B cell (primary cell): ENCODE data around the gene ENTHD1. TPM values are rescaled to one million over a fixed set of nuclear protein-coding genes. Genes with fewer than 3 reads are reported as not detected.
"Not testable (repeated sequence)": the region's sequence is repeated elsewhere in the genome, so short reads cannot be mapped to it uniquely, and the experiment has no call there.

Experiments
- ATAC-seq: fragments of 200-7000 bp; cut with Tn5 transposase; one replicate; pipeline ENCODE4 v1.10.0; 2021; ENCODE audit warnings: low read depth, mild to moderate bottlenecking, moderate number of reproducible peaks, moderate library complexity
- CTCF ChIA-PET: fragments of 350-600 bp; sonication (Branson Sonifier 250); formaldehyde crosslinking; loops from one replicate; lab custom pipeline; 2021; ENCODE audit warnings: antibody characterized with exemption, inconsistent platforms; lab: Charles Lee
- POLR2A ChIA-PET: fragments of 350-600 bp; sonication (Branson Sonifier 250); formaldehyde crosslinking; loops from one replicate; lab custom pipeline; 2021; ENCODE audit warnings: antibody characterized with exemption; lab: Charles Lee
- DNase-seq: peaks from one replicate; pipeline ENCODE4 v3.0.0; 2013
- H2AFZ ChIP-seq: 2 replicates; pipeline ENCODE4 v1.6.1; 2012; ENCODE audit warnings: mild to moderate bottlenecking, low read depth, low read length; ENCODE audit not compliant: insufficient read depth, poor library complexity, severe bottlenecking
- H3K27ac ChIP-seq, 2 donors: 1 replicate in 1 of 2; 2 replicates in 1 of 2; pipeline ENCODE4 v1.5.1; 2012 to 2013; ENCODE audit warnings: low read length in 2 of 2, mild to moderate bottlenecking in 2 of 2, moderate library complexity in 1 of 2
- H3K27me3 ChIP-seq, 4 experiments: fragments of 200-600 bp in 1 of 4; sonication (generic) in 1 of 4; replicated peaks in 1 of 4; 1 replicate in 2 of 4; 2 replicates in 2 of 4; pipeline versions ENCODE4 v1.6.1 to v1.7.0; 2013 to 2016; ENCODE audit warnings: low read length in 3 of 4, mild to moderate bottlenecking in 2 of 4, mixed read lengths in 1 of 4, moderate library complexity in 1 of 4; ENCODE audit not compliant: insufficient read depth in 4 of 4, control insufficient read depth in 3 of 4; ENCODE audit errors: control extremely low read depth in 1 of 4
- H3K36me3 ChIP-seq, 2 experiments: replicated peaks in 1 of 2; 1 replicate in 1 of 2; 2 replicates in 1 of 2; pipeline versions ENCODE4 v1.6.1 to v1.7.1; 2013; ENCODE audit warnings: low read length in 1 of 2; ENCODE audit not compliant: insufficient read depth in 2 of 2, control insufficient read depth in 1 of 2; ENCODE audit errors: control extremely low read depth in 1 of 2, extremely low read depth in 1 of 2
- H3K4me1 ChIP-seq, 2 donors: fragments of 200-600 bp in 1 of 2; sonication (generic) in 1 of 2; 1 replicate in 1 of 2; 2 replicates in 1 of 2; pipeline versions ENCODE4 v1.5.1 to v1.6.1; 2013 to 2017; ENCODE audit warnings: low read length in 2 of 2; ENCODE audit not compliant: control insufficient read depth in 2 of 2, insufficient read depth in 2 of 2
- H3K4me2 ChIP-seq: replicated peaks from 2 replicates; pipeline ENCODE3; 2012; ENCODE audit warnings: mild to moderate bottlenecking, low read depth, low read length; ENCODE audit not compliant: poor library complexity, severe bottlenecking
- H3K4me3 ChIP-seq, 5 experiments: fragments of 200-600 bp in 1 of 5; sonication (generic) in 1 of 5; 1 replicate in 3 of 5; 2 replicates in 2 of 5; pipeline versions ENCODE4 v1.5.1 to v1.7.0; 2011 to 2016; ENCODE audit warnings: low read length in 4 of 5, mild to moderate bottlenecking in 4 of 5, low read depth in 2 of 5, control low read depth in 1 of 5, moderate library complexity in 1 of 5; ENCODE audit not compliant: insufficient read depth in 1 of 5; ENCODE audit errors: control extremely low read depth in 1 of 5, extremely low read depth in 1 of 5
- H3K79me2 ChIP-seq: fragments of 200-600 bp; sonication (generic); one replicate; pipeline ENCODE4 v1.6.0; 2016; ENCODE audit warnings: low read length; ENCODE audit not compliant: control insufficient read depth, insufficient read depth
- H3K9ac ChIP-seq: fragments of 200-600 bp; sonication (generic); 2 replicates; pipeline ENCODE4 v1.6.1; 2017; ENCODE audit warnings: mild to moderate bottlenecking, low read length, moderate library complexity
- H3K9me3 ChIP-seq, 3 donors: one replicate each; pipeline versions ENCODE4 v1.6.1 to v1.7.1; 2013; ENCODE audit warnings: low read length in 2 of 3; ENCODE audit not compliant: control insufficient read depth in 2 of 3, insufficient read depth in 1 of 3; ENCODE audit errors: control extremely low read depth in 1 of 3
- H4K20me1 ChIP-seq: 2 replicates; pipeline ENCODE4 v1.6.0; 2012; ENCODE audit warnings: mild to moderate bottlenecking, low read length; ENCODE audit not compliant: insufficient read depth, control insufficient read depth, poor library complexity, severe bottlenecking
- H3K27ac Mint-ChIP-seq: one replicate; pipeline ENCODE4 v1.8.0; 2021; ENCODE audit warnings: mixed read lengths
- H3K27me3 Mint-ChIP-seq: one replicate; pipeline ENCODE4 v1.8.0; 2021; ENCODE audit warnings: mixed read lengths
- H3K4me1 Mint-ChIP-seq: one replicate; pipeline ENCODE4 v1.8.0; 2021; ENCODE audit warnings: mixed read lengths
- H3K4me3 Mint-ChIP-seq: one replicate; pipeline ENCODE4 v1.8.0; 2021; ENCODE audit warnings: mixed read lengths
- H3K9me3 Mint-ChIP-seq: one replicate; pipeline ENCODE4 v1.8.0; 2022; ENCODE audit warnings: mixed read lengths; ENCODE audit not compliant: insufficient read depth
- CTCF ChIP-seq: fragments of 200-600 bp; IDR thresholded peaks from one replicate; pipeline ENCODE4 v1.8.0; 2022; ENCODE audit warnings: antibody characterized with exemption, mild to moderate bottlenecking
- EZH2 ChIP-seq: IDR thresholded peaks from 2 replicates; pipeline ENCODE4 v1.6.1; 2012; ENCODE audit warnings: borderline replicate concordance, low read depth, mild to moderate bottlenecking, moderate library complexity, low read length; ENCODE audit not compliant: insufficient read depth, poor library complexity, severe bottlenecking
- WGBS: methylation state at CpG from one replicate; pipeline ENCODE4 v1.1.5; 2013; ENCODE audit warnings: missing lambda C conversion rate; ENCODE audit not compliant: insufficient coverage; 5-methylcytosine and 5-hydroxymethylcytosine counted together
- intact Hi-C: fragments of 100-400 bp; cut with micrococcal nuclease; formaldehyde crosslinking; loops from one replicate; pipeline ENCODE4 v1.10.0; 2022
- polyA plus RNA-seq: library from polyadenylated mRNA; depleted of rRNA; stranded (reverse); fragments of >200 nt; gene quantifications from 2 replicates; pipeline ENCODE4 v1.2.3, GENCODE V29; 2012
- total RNA-seq, 2 donors: library from RNA; stranded (reverse); fragments of 120-200 nt in 1 of 2; gene quantifications; 1 replicate in 1 of 2; 2 replicates in 1 of 2; pipeline versions ENCODE4 v1.2.3 to v1.2.4, GENCODE V29; 2013 to 2022

ENTHD1 gene
- total and polyA plus RNA-seq, 2 donors (not counting 1 experiment from before 2014, with no cell fraction given), result not detected

DNA sequence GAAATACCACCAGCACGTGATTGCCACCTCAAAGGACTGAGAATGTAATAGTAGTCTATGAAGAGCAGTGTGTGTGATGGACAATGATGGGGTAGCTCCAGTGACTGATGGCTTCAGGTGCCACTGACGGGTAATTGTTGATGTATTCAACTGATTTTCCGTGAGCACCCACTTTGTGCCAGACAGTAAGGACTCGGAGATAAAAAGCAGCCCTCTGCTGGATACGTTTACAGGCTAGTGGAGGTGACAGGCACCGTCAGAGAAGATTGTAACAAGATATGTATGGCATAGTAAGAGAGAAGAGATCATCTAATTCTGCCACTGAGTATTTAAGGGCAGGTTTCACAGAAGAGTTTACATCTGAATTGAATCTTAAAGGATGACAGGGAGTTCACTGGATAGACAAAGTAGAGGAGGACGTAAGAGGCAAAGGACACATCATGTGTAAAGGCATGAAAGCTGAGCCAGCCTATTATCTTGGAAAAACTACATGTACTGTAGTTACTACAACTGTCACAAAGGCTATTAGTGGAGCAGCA is 1.1 kb upstream of the ENTHD1 start:
- no peaks in the 10 kb centered on the region for H4K20me1 ChIP-seq
- peaks cover 0 to 4% (median 0%) of the 10 kb centered on the region in 3 donors for H3K9me3 ChIP-seq
- DNase-seq (no peak), ATAC-seq (no peak)
- no peak for TF ChIP-seq EZH2
- no peak for TF ChIP-seq CTCF
- H2AFZ ChIP-seq, result no peak overlapping the region
- H3K4me3 Mint-ChIP-seq, result no peak overlapping the region
- H3K4me1 Mint-ChIP-seq, result peaks cover 18% of the 10 kb centered on the region
- no peaks in the 10 kb centered on the region for H3K9me3 Mint-ChIP-seq
- peaks cover 4% of the 10 kb centered on the region for H3K79me2 ChIP-seq
- CTCF ChIA-PET, result no interaction called here
- intact Hi-C loops, result loop anchor here (5.0 kb wide), 2 partner anchors 48 to 67 kb away; no protein-coding TSS in a partner anchor
- no peak overlapping the region for H3K4me2 ChIP-seq
- POLR2A ChIA-PET, result no interaction called here
- H3K4me1 ChIP-seq, result peaks cover 24 to 25% of the 10 kb centered on the region in 2 donors
- no peak overlapping the region for H3K4me3 ChIP-seq
- H3K27me3 ChIP-seq, result no peaks in the 10 kb centered on the region
- H3K27ac ChIP-seq, result no peak overlapping the region
- no peaks in the 10 kb centered on the region for H3K36me3 ChIP-seq
- H3K9ac ChIP-seq, result no peak overlapping the region
- H3K27ac Mint-ChIP-seq, result no peak overlapping the region
- H3K27me3 Mint-ChIP-seq, result no peaks in the 10 kb centered on the region
- 93% methylated on average over 5 of the region's 7 CpGs for WGBS

DNA sequence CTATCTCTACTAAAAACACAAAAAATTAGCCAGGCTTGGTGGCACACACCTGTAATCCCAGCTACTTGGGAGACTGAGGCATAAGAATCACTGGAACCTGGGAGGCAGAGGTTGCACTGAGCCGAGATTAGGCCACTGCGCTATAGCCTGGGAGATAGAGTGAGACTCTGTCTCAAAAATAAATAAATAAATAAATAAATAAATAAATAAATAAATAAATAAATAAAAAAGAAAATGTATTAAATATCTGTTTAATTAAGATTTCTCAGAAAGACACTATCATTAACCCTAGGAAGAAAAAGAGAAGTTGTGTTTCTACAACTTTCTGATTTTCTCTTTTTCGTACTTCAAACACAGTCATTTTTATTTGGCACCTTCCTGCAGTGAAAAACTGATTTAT is 3.6 kb downstream of the ENTHD1 start:
- intact Hi-C loops, result not testable (repeated sequence)
- CTCF ChIA-PET, result interaction anchor here (1.5 kb wide), 1 partner anchor 135 kb away, joined by 4 read pairs; no protein-coding TSS in a partner anchor

More for the DNA sequence above, 3.6 kb downstream of the ENTHD1 start:
- H3K4me3 Mint-ChIP-seq, POLR2A ChIA-PET, H3K4me3 ChIP-seq, H3K79me2 ChIP-seq, H3K36me3 ChIP-seq, H3K4me1 ChIP-seq, H3K9me3 Mint-ChIP-seq, H3K27ac Mint-ChIP-seq, H3K9ac ChIP-seq, H3K9me3 ChIP-seq, H4K20me1 ChIP-seq, DNase-seq, H2AFZ ChIP-seq, H3K27ac ChIP-seq, H3K4me2 ChIP-seq, ATAC-seq, H3K27me3 ChIP-seq, H3K27me3 Mint-ChIP-seq: not testable (repeated sequence)
- peaks cover 13% of the 10 kb centered on the region for H3K4me1 Mint-ChIP-seq
- no CpG with 5 or more reads among the region's 3 CpGs for WGBS
